Lung (tissue), 12 donors: ENCODE results near the gene MAP2K7. TPM values are rescaled to one million over a fixed set of nuclear protein-coding genes. Genes with fewer than 3 reads are reported as not detected.

Experiments
- ATAC-seq: fragments of 200-7000 bp; cut with Tn5 transposase; one replicate; pipeline ENCODE4 v1.9.1; 2020; ENCODE audit warnings: moderate number of reproducible peaks; ENCODE audit not compliant: insufficient read depth, low FRiP score
- DNase-seq, 3 donors: peaks; one replicate each; pipeline ENCODE4 v3.0.0-alpha.2; 2013 to 2017
- H3K27ac ChIP-seq, 2 donors: one replicate each; pipeline ENCODE4 v1.5.1; 2013; ENCODE audit warnings: mild to moderate bottlenecking in 2 of 2, moderate library complexity in 2 of 2, control low read depth in 1 of 2, inconsistent platforms in 1 of 2, low read depth in 1 of 2, low read length in 1 of 2
- H3K27me3 ChIP-seq, 3 donors: one replicate each; pipeline ENCODE4 v1.5.1; 2013; ENCODE audit warnings: low read length in 2 of 3; ENCODE audit not compliant: control insufficient read depth in 3 of 3, insufficient read depth in 3 of 3
- H3K36me3 ChIP-seq, 4 donors: one replicate each; pipeline ENCODE4 v1.5.1; 2013; ENCODE audit warnings: low read length in 4 of 4, mild to moderate bottlenecking in 1 of 4, moderate library complexity in 1 of 4; ENCODE audit not compliant: control insufficient read depth in 4 of 4, insufficient read depth in 4 of 4
- H3K4me1 ChIP-seq, 5 donors: one replicate each; pipeline ENCODE4 v1.5.1; 2013; ENCODE audit warnings: low read length in 5 of 5, mild to moderate bottlenecking in 2 of 5, moderate library complexity in 1 of 5; ENCODE audit not compliant: control insufficient read depth in 5 of 5, insufficient read depth in 5 of 5
- H3K4me3 ChIP-seq: one replicate; pipeline ENCODE4 v1.5.1; 2013; ENCODE audit warnings: mild to moderate bottlenecking, control low read depth, moderate library complexity
- H3K9ac ChIP-seq, 2 donors: one replicate each; pipeline ENCODE4 v1.5.1; 2013; ENCODE audit warnings: low read length in 2 of 2, control low read depth in 1 of 2; ENCODE audit not compliant: insufficient read depth in 1 of 2
- H3K9me3 ChIP-seq, 4 donors: one replicate each; pipeline ENCODE4 v1.5.1; 2013; ENCODE audit warnings: low read length in 3 of 4, mild to moderate bottlenecking in 1 of 4, moderate library complexity in 1 of 4; ENCODE audit not compliant: control insufficient read depth in 4 of 4, insufficient read depth in 3 of 4
- WGBS, 2 donors: extraction: QIAGEN DNeasy Blood & Tissue Kit; methylation state at CpG; one replicate each; pipeline ENCODE4 v1.1.7; 2013; 5-methylcytosine and 5-hydroxymethylcytosine counted together
- polyA plus RNA-seq, 2 donors: library from polyadenylated mRNA; stranded (reverse); fragments of 200-250 nt; gene quantifications; one replicate each; pipeline ENCODE4 v1.2.1, GENCODE V29; 2013
- total RNA-seq, 2 donors: library from RNA; depleted of rRNA in 1 of 2; stranded (reverse); fragments of >200 nt in 1 of 2; gene quantifications; one replicate each; pipeline ENCODE4 v1.2.1, GENCODE V29; 2014 to 2021
- TF ChIP-seq, protein P1 (sequence below): IDR thresholded peaks from 2 replicates; pipeline ENCODE4 v1.5.1; 2012; ENCODE audit warnings: mild to moderate bottlenecking; ENCODE audit errors: control extremely low read depth, extremely low read depth
- donor health status: control.
- donor health status: control.
- donor health status: Bipolar disorder and iron deficiency.
- donor health status: healthy.
- donor health status: DM: yes; HTN: yes; CAD: no.

Gene MAP2K7
- total and polyA plus RNA-seq, 4 donors: 17.8 to 41.7 (median 23.4) TPM

DNA sequence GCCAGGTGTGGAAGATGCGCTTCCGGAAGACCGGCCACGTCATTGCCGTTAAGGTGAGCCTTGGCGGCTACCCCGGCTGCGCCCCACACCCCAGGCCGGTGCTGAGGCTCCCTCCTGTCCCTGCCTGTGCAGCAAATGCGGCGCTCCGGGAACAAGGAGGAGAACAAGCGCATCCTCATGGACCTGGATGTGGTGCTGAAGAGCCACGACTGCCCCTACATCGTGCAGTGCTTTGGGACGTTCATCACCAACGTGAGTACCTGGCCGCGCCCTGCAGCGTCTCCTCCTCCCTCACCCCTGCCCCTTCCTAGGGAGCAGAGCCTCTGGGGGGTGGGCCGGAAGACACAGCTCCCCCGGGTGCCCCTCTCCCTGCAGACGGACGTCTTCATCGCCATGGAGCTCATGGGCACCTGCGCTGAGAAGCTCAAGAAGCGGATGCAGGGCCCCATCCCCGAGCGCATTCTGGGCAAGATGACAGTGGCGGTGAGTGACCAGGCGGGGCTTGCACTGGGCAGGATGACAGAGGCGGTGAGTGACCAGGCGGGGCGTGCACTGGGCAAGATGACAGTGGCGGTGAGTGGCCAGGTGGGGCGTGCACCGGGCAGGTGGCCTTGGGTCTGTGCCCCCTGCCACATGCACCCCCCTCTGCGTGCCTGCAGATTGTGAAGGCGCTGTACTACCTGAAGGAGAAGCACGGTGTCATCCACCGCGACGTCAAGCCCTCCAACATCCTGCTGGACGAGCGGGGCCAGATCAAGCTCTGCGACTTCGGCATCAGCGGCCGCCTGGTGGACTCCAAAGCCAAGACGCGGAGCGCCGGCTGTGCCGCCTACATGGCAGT lies 6.9 kb downstream of the MAP2K7 start:
- Histone ChIP-seq H3K4me1 (peaks cover 0 to 14% (median 0%) of the 10 kb centered on the region in 5 donors), H3K27ac (no peak overlapping the region), H3K4me3 (no peak overlapping the region), H3K36me3 (peaks cover 9 to 55% (median 11%) of the 10 kb centered on the region in 4 donors), H3K27me3 (peaks cover 0 to 11% (median 8%) of the 10 kb centered on the region in 3 donors), H3K9ac (no peak overlapping the region), H3K9me3 (peaks cover 0 to 22% (median 0%) of the 10 kb centered on the region in 4 donors)
- 94% methylated on average over 54 of the region's 54 CpGs for WGBS, 2 donors
- ATAC-seq: no peak
- no peak for DNase-seq
- TF ChIP-seq, protein P1, sequence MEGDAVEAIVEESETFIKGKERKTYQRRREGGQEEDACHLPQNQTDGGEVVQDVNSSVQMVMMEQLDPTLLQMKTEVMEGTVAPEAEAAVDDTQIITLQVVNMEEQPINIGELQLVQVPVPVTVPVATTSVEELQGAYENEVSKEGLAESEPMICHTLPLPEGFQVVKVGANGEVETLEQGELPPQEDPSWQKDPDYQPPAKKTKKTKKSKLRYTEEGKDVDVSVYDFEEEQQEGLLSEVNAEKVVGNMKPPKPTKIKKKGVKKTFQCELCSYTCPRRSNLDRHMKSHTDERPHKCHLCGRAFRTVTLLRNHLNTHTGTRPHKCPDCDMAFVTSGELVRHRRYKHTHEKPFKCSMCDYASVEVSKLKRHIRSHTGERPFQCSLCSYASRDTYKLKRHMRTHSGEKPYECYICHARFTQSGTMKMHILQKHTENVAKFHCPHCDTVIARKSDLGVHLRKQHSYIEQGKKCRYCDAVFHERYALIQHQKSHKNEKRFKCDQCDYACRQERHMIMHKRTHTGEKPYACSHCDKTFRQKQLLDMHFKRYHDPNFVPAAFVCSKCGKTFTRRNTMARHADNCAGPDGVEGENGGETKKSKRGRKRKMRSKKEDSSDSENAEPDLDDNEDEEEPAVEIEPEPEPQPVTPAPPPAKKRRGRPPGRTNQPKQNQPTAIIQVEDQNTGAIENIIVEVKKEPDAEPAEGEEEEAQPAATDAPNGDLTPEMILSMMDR: no peak

DNA sequence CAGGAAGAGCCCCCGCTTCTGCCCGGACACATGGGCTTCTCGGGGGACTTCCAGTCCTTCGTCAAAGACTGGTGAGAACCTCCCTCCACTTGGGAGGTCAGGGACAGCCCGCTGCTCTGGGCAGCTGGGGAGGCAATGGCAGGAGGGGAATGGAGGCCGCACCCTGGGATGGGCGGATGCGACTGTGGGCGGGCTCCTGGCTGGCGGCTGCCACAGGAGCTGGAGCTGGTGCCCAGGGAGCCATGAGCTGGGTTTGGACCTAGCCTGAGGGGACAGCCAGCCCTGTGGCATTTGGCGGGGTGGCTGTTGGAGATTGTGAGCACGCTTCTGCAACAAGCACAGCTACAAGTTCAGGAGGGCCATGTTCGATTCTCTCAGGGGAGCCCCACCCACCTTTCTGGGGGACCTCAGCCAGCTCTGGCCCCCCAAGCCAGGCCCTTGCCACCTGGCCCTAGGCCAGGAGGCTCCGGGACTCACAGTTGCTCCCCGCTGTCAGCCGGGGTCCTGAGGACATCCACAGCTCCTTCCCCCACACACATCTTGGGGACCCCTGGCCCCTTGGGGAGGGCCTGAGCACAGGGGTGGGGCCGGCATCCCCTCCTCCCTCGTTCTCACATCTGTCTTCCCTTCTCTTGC lies 7.9 kb downstream of the MAP2K7 start:
- Histone ChIP-seq H3K9me3 (peaks cover 0 to 22% (median 0%) of the 10 kb centered on the region in 4 donors), H3K9ac (no peak overlapping the region), H3K4me3 (no peak overlapping the region), H3K27ac (no peak overlapping the region), H3K4me1 (peaks cover 0 to 13% (median 4%) of the 10 kb centered on the region in 5 donors), H3K36me3 (peaks cover 9 to 49% (median 11%) of the 10 kb centered on the region in 4 donors), H3K27me3 (peaks cover 0 to 18% (median 13%) of the 10 kb centered on the region in 3 donors)
- TF ChIP-seq, protein P1: no peak
- DNase-seq: no peak
- WGBS, 2 donors: 91 to 93% methylated on average over 18 of the region's 18 CpGs
- ATAC-seq: no peak

DNA sequence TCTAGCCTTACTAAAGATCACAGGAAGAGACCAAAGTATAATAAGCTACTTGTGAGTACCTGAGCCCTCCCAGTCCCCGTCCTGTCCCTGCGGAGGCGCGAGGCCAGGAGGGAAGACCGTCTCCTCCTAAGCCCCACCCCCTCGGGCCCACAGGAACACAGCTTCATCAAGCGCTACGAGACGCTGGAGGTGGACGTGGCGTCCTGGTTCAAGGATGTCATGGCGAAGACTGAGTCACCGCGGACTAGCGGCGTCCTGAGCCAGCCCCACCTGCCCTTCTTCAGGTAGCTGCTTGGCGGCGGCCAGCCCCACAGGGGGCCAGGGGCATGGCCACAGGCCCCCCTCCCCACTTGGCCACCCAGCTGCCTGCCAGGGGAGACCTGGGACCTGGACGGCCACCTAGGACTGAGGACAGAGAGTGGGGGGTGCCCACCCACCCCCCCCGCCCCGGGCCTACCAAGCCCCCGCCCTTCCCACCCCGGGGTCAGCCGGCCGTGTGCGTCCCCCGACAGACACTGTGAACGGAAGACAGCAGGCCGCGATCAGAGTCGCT lies 8.5 kb downstream of the MAP2K7 start:
- DNase-seq: no peak

More for the DNA sequence above, 8.5 kb downstream of the MAP2K7 start:
- H3K36me3 ChIP-seq: peaks cover 6 to 46% (median 11%) of the 10 kb centered on the region in 4 donors
- H3K4me3 ChIP-seq: no peak overlapping the region
- peaks cover 0 to 22% (median 0%) of the 10 kb centered on the region in 4 donors for H3K9me3 ChIP-seq
- 91 to 94% methylated on average over 25 to 31 of the region's 31 CpGs for WGBS, 2 donors
- H3K27me3 ChIP-seq: peaks cover 0 to 23% (median 17%) of the 10 kb centered on the region in 3 donors
- peaks cover 0 to 12% (median 2%) of the 10 kb centered on the region in 5 donors for H3K4me1 ChIP-seq
- TF ChIP-seq, protein P1: no peak
- no peak for ATAC-seq
- H3K9ac ChIP-seq: no peak overlapping the region
- H3K27ac ChIP-seq: no peak overlapping the region
